ENCODE data around the gene GNMT.

Gene GNMT

DNA sequence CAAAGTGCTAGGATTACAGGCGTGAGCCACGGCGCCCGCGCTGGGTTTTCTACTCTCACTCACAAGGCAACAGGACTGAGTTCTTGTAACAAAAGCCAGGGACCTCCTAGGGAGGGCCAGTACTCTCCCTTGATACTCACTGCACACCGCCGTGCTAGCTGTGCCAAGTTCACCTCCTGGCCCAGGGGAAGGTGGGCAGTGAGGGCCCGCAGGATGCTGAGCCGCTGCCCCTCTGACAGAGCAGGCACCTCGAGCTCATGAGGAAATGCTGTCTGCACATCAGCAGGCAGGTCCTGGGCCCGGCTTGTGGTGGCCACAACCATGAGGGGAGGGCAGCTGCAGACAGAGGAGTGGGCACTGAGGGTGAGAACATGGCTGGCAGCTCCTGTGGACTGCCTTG, 6.7 kb downstream of the GNMT start:
- no peak overlapping the region for H2AK5ac ChIP-seq (ENCODE audit: low read length, severe bottlenecking)
- H2BK120ac ChIP-seq (ENCODE audit: low read depth, low read length): no peak overlapping the region
- H3K27ac ChIP-seq (ENCODE audit: low read length, poor library complexity, severe bottlenecking): no peak overlapping the region
- peaks cover 59 to 66% of the 10 kb centered on the region in 2 experiments for H3K36me3 ChIP-seq (ENCODE audit: control insufficient read depth in 1 of 2, insufficient read depth in 2 of 2, low read depth in 1 of 2, low read length in 2 of 2)
- no peaks in the 10 kb centered on the region for H3K9me3 ChIP-seq (ENCODE audit: control insufficient read depth, low read length)
- H3K14ac ChIP-seq (ENCODE audit: low read length in 2 of 2): no peak overlapping the region
- no peak overlapping the region for H3K4me3 ChIP-seq (ENCODE audit: insufficient read depth in 1 of 2, low read depth in 1 of 2, low read length in 2 of 2)
- H4K91ac ChIP-seq (ENCODE audit: low read length): no peak overlapping the region
- DNase-seq: no peak
- no peak overlapping the region for H3K9ac ChIP-seq (ENCODE audit: low read length)
- peaks cover 7% of the 10 kb centered on the region for H3K79me1 ChIP-seq (replicated peaks; ENCODE audit: low read length, poor library complexity, severe bottlenecking)
- H2AFZ ChIP-seq (ENCODE audit: low read depth, low read length): no peak overlapping the region
- peaks cover 8% of the 10 kb centered on the region for H3K4me1 ChIP-seq (ENCODE audit: control insufficient read depth, insufficient read depth, low read depth, low read length)
- over 99% methylated on average over 11 of the region's 11 CpGs for WGBS
- no peak overlapping the region for H2BK15ac ChIP-seq (ENCODE audit: low read depth, poor library complexity, severe bottlenecking)
- H2BK12ac ChIP-seq (ENCODE audit: low read length in 2 of 2): no peak overlapping the region
- no peaks in the 10 kb centered on the region for H3K27me3 ChIP-seq (ENCODE audit: control insufficient read depth in 1 of 2, insufficient read depth in 1 of 2, low read length in 2 of 2)
- no peak overlapping the region for H3K4ac ChIP-seq (ENCODE audit: low read depth in 1 of 2, low read length in 2 of 2)
- no peak overlapping the region for H3K18ac ChIP-seq (ENCODE audit: low read depth in 1 of 2, low read length in 2 of 2)
- H4K8ac ChIP-seq (ENCODE audit: low read length): no peak overlapping the region
- H3K4me2 ChIP-seq (ENCODE audit: low read length, poor library complexity, severe bottlenecking): no peak overlapping the region
- no peak overlapping the region for H2BK5ac ChIP-seq (ENCODE audit: low read depth, low read length, poor library complexity, severe bottlenecking)
- no peak overlapping the region for H3K23ac ChIP-seq (ENCODE audit: low read length in 2 of 2)

GRCh38 chr6:42968126-42968701, 7.7 kb downstream of the GNMT start:
- no peak overlapping the region for H2AFZ ChIP-seq (ENCODE audit: low read depth, low read length)
- H3K27ac ChIP-seq (ENCODE audit: low read length, poor library complexity, severe bottlenecking): no peak overlapping the region
- H3K4ac ChIP-seq (ENCODE audit: low read depth in 1 of 2, low read length in 2 of 2): no peak overlapping the region
- H2BK5ac ChIP-seq (ENCODE audit: low read depth, low read length, poor library complexity, severe bottlenecking): no peak overlapping the region
- H3K9me3 ChIP-seq (ENCODE audit: control insufficient read depth, low read length): no peaks in the 10 kb centered on the region
- H3K9ac ChIP-seq (ENCODE audit: low read length): no peak overlapping the region
- no peak overlapping the region for H2BK120ac ChIP-seq (ENCODE audit: low read depth, low read length)
- no peak overlapping the region for H3K23ac ChIP-seq (ENCODE audit: low read length in 2 of 2)
- H3K79me1 ChIP-seq (replicated peaks; ENCODE audit: low read length, poor library complexity, severe bottlenecking): peaks cover 8% of the 10 kb centered on the region
- H3K14ac ChIP-seq (ENCODE audit: low read length in 2 of 2): no peak overlapping the region
- no peak overlapping the region for H2BK12ac ChIP-seq (ENCODE audit: low read length in 2 of 2)
- no peak for DNase-seq
- H3K4me1 ChIP-seq (ENCODE audit: control insufficient read depth, insufficient read depth, low read depth, low read length): peaks cover 8% of the 10 kb centered on the region
- no peak overlapping the region for H2BK15ac ChIP-seq (ENCODE audit: low read depth, poor library complexity, severe bottlenecking)
- no peak overlapping the region for H4K91ac ChIP-seq (ENCODE audit: low read length)
- H3K36me3 ChIP-seq (ENCODE audit: control insufficient read depth in 1 of 2, insufficient read depth in 2 of 2, low read depth in 1 of 2, low read length in 2 of 2): peaks cover 51 to 58% of the 10 kb centered on the region in 2 experiments
- H3K27me3 ChIP-seq (ENCODE audit: control insufficient read depth in 1 of 2, insufficient read depth in 1 of 2, low read length in 2 of 2): no peaks in the 10 kb centered on the region
- no peak overlapping the region for H3K4me3 ChIP-seq (ENCODE audit: insufficient read depth in 1 of 2, low read depth in 1 of 2, low read length in 2 of 2)
- no peak overlapping the region for H2AK5ac ChIP-seq (ENCODE audit: low read length, severe bottlenecking)
- 96% methylated on average over 11 of the region's 12 CpGs for WGBS
- H3K4me2 ChIP-seq (ENCODE audit: low read length, poor library complexity, severe bottlenecking): no peak overlapping the region
- no peak overlapping the region for H4K8ac ChIP-seq (ENCODE audit: low read length)
- H3K18ac ChIP-seq (ENCODE audit: low read depth in 1 of 2, low read length in 2 of 2): no peak overlapping the region

DNA sequence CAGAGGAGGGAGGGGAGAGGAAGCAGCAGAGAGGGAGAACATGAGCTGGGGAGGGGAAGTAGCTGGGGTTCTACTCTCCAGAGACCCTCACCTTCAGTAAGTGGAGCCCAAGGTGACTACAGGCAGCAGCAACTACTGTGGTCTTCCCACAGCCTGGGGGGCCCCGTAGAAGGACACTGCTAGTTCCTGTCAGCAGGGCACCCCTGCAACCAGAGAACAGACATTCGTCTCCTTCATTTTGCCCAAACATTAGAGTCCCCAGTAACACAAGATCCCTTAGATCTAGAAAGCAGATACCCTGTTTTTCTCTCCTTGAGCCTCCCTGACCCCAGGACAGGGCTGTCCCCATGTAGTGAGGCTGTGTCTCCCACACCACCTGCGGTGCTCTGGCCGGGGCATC, 8.2 kb downstream of the GNMT start:
- Histone ChIP-seq H3K4ac (ENCODE audit: low read depth in 1 of 2, low read length in 2 of 2) (no peak overlapping the region), H3K27ac (ENCODE audit: low read length, poor library complexity, severe bottlenecking) (no peak overlapping the region), H3K9me3 (ENCODE audit: control insufficient read depth, low read length) (no peaks in the 10 kb centered on the region), H3K18ac (ENCODE audit: low read depth in 1 of 2, low read length in 2 of 2) (no peak overlapping the region), H3K79me1 (replicated peaks; ENCODE audit: low read length, poor library complexity, severe bottlenecking) (peaks cover 9% of the 10 kb centered on the region), H3K4me1 (ENCODE audit: control insufficient read depth, insufficient read depth, low read depth, low read length) (peaks cover 8% of the 10 kb centered on the region), H4K8ac (ENCODE audit: low read length) (no peak overlapping the region), H3K36me3 (ENCODE audit: control insufficient read depth in 1 of 2, insufficient read depth in 2 of 2, low read depth in 1 of 2, low read length in 2 of 2) (peaks cover 49 to 59% of the 10 kb centered on the region in 2 experiments), H2BK12ac (ENCODE audit: low read length in 2 of 2) (no peak overlapping the region), H3K4me2 (ENCODE audit: low read length, poor library complexity, severe bottlenecking) (no peak overlapping the region), H2AFZ (ENCODE audit: low read depth, low read length) (no peak overlapping the region), H4K91ac (ENCODE audit: low read length) (no peak overlapping the region), H3K9ac (ENCODE audit: low read length) (no peak overlapping the region), H2BK120ac (ENCODE audit: low read depth, low read length) (no peak overlapping the region), H3K27me3 (ENCODE audit: control insufficient read depth in 1 of 2, insufficient read depth in 1 of 2, low read length in 2 of 2) (no peaks in the 10 kb centered on the region), H3K4me3 (ENCODE audit: insufficient read depth in 1 of 2, low read depth in 1 of 2, low read length in 2 of 2) (no peak overlapping the region), H3K14ac (ENCODE audit: low read length in 2 of 2) (no peak overlapping the region), H2BK5ac (ENCODE audit: low read depth, low read length, poor library complexity, severe bottlenecking) (no peak overlapping the region), H2BK15ac (ENCODE audit: low read depth, poor library complexity, severe bottlenecking) (no peak overlapping the region), H2AK5ac (ENCODE audit: low read length, severe bottlenecking) (no peak overlapping the region), H3K23ac (ENCODE audit: low read length in 2 of 2) (no peak overlapping the region)
- WGBS: 84% methylated on average over 3 of the region's 4 CpGs
- DNase-seq: no peak

DNA sequence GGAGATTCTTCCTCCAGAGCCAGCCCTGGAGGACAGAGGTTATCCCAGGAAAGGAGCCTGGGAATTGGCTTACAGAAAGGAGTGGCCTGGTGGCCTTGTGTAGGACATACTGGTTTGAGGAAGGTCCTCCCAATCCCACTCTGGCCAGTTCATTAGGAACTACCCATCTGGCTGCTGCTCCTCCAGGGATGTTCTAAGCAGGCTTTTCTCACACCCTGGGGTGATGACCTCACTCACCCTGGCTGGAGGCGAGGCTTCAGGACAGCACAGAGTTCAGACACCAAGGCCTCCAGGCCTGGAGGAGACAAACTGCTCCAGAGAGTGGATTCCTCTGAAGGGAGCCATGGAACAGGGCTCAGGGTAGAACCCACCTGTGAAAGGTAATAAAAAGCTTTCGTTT, 8.9 kb downstream of the GNMT start:
- Histone ChIP-seq H3K14ac (ENCODE audit: low read length in 2 of 2) (no peak overlapping the region), H3K23ac (ENCODE audit: low read length in 2 of 2) (no peak overlapping the region), H2BK12ac (ENCODE audit: low read length in 2 of 2) (no peak overlapping the region), H3K4ac (ENCODE audit: low read depth in 1 of 2, low read length in 2 of 2) (no peak overlapping the region), H2AFZ (ENCODE audit: low read depth, low read length) (no peak overlapping the region), H3K79me1 (replicated peaks; ENCODE audit: low read length, poor library complexity, severe bottlenecking) (peaks cover 12% of the 10 kb centered on the region), H2AK5ac (ENCODE audit: low read length, severe bottlenecking) (no peak overlapping the region), H3K27me3 (ENCODE audit: control insufficient read depth in 1 of 2, insufficient read depth in 1 of 2, low read length in 2 of 2) (no peaks in the 10 kb centered on the region), H3K4me1 (ENCODE audit: control insufficient read depth, insufficient read depth, low read depth, low read length) (peaks cover 8% of the 10 kb centered on the region), H3K18ac (ENCODE audit: low read depth in 1 of 2, low read length in 2 of 2) (no peak overlapping the region), H3K4me3 (ENCODE audit: insufficient read depth in 1 of 2, low read depth in 1 of 2, low read length in 2 of 2) (no peak overlapping the region), H3K9ac (ENCODE audit: low read length) (no peak overlapping the region), H2BK15ac (ENCODE audit: low read depth, poor library complexity, severe bottlenecking) (no peak overlapping the region), H2BK120ac (ENCODE audit: low read depth, low read length) (no peak overlapping the region), H3K9me3 (ENCODE audit: control insufficient read depth, low read length) (no peaks in the 10 kb centered on the region), H3K4me2 (ENCODE audit: low read length, poor library complexity, severe bottlenecking) (no peak overlapping the region), H3K27ac (ENCODE audit: low read length, poor library complexity, severe bottlenecking) (no peak overlapping the region), H4K91ac (ENCODE audit: low read length) (no peak overlapping the region), H4K8ac (ENCODE audit: low read length) (no peak overlapping the region), H3K36me3 (ENCODE audit: control insufficient read depth in 1 of 2, insufficient read depth in 2 of 2, low read depth in 1 of 2, low read length in 2 of 2) (peaks cover 44 to 56% of the 10 kb centered on the region in 2 experiments), H2BK5ac (ENCODE audit: low read depth, low read length, poor library complexity, severe bottlenecking) (no peak overlapping the region)
- no peak for DNase-seq
- WGBS: 98% methylated on average over 2 of the region's 2 CpGs
